Endometrial microvascular endothelial cells (primary cell): ENCODE data around the gene CCDC136. TPM values are rescaled to one million over a fixed set of nuclear protein-coding genes. Genes with fewer than 3 reads are reported as not detected.

ENCODE experiments used
- in situ Hi-C: cut with HindIII; loops from 2 replicates; pipeline ENCODE4 v1.10.0; 2017; ENCODE audit warnings: low sequenced_read_pairs, low pct_unique_long_range_greater_than_20kb; ENCODE audit errors: inconsistent ontology term
- total RNA-seq: library from RNA; depleted of rRNA; stranded (reverse); fragments of >200 nt; gene quantifications from one replicate; pipeline ENCODE4 v1.2.3, GENCODE V29; 2015; ENCODE audit errors: inconsistent ontology term

Gene CCDC136
- total RNA-seq, 1 donor from 2014 or later = 0.28 TPM

- in situ Hi-C loops = no loop called here
These were observed 16.8 kb upstream of the CCDC136 start for GRCh38 chr7:128774921-128775320.

- in situ Hi-C loops = no loop called here
These were observed 15.9 kb upstream of the CCDC136 start, which contains the start of gene OPN1SW for GRCh38 chr7:128775744-128776474. OPN1SW (minus strand) TSS chr7:128775794; CDS start chr7:128775781, 13 bp downstream.

DNA sequence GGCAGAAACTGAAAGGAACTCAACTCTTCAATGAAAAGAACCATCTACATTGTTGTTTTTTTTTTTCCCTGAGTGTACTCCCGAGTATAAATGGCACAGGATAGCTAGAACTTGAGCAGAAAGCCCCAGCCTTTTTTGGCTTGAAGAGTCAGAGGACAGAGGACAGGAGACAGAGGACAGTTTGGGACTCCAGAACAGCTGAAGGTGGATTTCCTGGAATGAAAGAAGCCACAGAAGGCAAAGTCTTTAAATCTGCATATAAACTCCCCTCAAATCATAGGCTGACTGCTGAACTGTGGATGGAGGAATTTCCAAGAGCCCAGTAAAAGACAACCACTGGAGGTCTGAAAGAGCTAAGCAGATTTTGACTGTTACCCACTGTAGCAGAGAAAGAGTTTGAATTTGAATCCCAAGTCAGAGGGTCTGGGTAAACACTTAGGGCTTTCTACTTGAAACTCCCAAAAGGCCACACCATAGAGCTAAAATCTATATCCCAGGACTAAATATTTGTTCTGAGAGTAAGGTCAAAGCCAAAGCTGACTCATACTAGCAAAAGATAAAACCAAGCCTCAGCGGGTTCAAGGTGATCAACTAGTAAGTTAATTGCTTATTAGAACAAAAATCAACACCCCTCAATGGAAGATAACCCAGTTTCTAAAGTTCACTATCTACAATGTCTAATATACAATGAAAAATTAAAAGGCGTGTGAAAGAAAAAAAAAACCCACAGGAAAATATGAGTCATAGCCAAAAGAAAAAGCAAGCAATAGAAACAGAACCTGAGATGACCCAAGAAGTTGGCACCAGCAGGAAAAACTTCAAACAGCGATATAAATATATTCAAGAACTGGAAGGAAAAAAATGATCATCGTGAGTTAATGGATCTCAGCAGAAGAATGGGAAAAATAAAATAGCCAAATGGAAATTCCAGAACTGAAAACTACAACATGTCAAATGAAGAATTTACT is 14.3 kb upstream of the CCDC136 start:
- in situ Hi-C loops = no loop called here

DNA sequence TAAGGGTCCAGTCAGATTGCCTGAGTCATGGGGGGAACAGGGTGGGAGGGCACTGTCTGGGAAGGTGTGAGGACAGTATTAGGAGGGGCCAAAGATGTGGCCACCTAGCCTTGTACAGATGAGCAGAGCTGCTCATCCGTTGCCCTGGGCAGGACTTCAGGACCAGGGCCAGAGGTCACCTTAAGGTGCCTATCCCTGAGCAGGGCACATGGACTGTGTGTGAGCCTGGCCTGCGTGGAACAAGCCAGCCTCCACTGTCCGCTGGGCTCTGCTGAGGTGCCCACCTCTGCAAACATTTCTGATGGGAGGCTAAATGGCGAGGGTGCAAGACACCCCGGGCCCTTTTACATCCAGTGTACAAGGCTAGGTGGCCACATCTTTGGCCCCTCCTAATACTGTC is 12.8 kb upstream of the CCDC136 start:
- in situ Hi-C loops = no loop called here

DNA sequence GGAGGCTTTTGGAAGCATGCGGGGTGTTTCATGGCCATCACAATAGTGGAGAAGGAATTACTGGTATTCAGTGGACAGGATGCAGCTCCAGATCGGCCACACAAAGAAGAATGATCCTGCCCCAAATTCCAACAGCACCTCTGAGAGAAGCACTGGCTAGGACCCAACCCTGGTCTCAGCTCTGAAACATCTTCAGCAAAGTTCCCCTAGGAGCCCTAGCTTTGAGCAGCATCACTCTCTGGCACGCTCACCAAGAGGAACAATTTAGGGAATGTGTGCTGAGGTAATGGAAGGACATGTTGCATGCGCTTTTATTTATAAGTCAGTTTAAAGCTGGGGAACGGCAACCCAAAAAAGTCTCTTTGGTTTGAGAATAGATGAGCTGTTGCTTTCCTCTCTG is 10.6 kb upstream of the CCDC136 start:
- in situ Hi-C loops = no loop called here

DNA sequence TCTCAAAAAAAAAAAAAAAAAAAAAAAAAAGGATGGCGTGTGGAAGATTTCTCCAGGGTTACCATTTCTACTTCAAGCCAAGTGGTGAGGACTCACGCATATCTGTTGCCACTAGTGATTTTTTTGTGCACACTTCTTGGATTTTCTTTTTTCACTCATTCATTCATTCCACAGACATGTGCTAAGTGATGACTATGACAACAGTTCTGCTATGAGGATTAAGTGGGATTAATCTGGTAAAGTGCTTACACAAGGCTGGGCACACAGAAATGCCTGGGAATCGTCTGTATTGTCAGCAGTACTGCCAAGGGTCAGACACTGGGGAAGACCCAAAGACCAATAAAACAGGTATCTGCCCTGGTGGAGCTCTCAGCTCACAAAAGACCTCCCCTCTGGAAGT is 9.9 kb upstream of the CCDC136 start:
- in situ Hi-C loops = no loop called here

DNA sequence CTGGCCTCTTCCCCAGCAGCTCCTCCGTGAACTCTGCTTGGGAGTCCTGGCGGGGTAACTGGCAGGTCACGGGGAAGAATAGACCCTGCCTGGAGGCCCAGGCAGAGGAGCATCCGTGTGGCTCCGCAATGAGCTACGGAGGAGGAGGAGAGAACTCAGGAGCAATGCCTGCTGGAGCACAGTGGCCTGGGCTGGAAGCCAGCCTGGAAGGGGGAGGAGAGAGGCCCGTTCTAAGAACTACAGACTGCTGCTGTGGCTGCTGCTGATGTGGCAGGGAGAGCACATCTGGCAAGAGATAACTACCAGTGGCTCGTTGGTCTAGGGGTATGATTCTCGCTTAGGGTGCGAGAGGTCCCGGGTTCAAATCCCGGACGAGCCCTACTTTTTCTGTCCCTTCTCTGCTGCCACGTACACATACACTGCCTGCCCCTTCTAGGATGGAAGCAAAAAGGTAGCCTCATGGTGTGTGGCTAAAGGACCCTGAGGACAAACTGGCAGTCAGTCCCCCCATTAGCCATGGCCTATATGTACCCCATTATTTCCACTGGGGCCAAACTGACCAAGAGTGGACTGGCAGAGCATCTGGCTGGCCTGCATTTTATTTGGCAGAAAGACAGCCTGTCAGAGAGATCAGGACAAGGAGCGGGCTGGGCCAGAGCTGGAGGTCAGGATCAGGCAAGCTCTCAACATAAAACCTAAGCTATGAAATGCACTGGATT is 8.5 kb upstream of the CCDC136 start:
- in situ Hi-C loops = no loop called here

DNA sequence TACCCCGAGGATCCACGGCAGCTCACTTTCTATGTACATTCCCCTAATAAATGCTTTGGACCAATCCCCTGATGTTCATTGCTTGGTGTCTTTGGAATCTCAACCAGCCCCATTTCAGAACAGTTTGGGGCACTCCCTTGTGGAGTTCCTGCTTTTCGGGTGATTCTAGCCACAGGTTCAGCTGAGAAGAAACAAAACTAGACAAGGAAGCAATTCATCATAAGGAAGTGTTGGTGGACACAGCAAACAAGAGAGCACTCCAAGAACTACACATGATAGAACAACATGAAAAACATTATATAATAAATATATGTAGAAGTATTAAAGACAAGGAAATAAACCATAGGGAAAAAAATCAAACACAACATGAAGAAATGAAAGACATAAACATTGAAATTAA is 6.0 kb upstream of the CCDC136 start:
- in situ Hi-C loops = no loop called here

- in situ Hi-C loops = no loop called here
These were observed 3.0 kb upstream of the CCDC136 start for GRCh38 chr7:128788446-128789412.

DNA sequence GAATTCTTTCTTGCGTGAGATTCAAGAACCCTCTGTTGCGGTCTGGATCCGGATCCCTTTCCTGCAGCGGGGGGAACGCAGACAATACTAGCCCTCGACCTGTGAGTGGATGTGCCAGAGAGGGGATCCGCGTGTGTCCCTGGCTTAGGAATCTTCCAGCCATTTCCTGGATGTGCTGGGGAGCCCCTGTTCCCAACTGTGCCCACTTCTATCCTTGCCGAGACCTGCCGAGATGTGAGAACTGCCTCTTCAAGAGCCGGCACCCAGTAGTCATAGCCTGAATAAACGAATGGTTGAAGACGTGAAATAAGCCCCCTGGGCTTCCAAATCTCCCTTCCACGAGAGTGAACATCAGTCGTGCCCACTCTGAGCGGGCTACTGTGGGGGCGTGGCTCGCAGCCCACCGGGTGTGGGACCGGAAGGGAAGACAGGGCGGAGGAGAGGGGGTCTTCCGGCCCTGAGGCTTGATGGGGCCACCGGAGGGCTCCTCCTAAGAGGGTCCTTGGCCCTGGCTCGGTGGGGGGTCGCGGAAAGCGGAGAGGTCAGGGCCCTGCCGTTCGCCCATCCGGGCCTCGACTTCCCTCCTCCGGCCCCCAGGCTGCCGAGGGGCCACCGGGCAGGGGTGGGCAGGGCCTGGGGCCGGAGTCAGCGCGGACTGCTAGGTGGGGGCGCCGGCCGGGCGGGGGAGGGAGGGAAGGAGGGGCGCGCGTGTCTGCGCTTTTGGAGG is 1.3 kb upstream of the CCDC136 start:
- in situ Hi-C loops = no loop called here

DNA sequence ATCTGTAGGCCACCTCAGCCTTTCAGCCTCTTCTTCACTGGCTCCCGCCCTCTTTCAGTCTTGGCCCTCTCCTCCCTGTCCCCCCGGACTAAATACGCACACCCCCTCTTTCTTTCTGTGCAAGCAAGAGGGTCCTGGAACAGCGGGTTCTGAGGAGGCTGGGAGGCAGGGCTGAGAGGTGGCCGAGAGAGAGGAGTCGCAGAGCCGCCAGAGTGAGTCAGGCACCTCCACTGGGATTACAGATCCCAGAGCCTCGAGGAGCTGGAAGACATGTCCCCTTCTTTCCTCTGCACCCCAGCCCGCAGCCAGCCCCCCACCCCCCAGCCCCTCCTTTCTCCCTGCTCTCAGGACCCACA is 182 bp downstream of the CCDC136 start:
- in situ Hi-C loops = no loop called here

DNA sequence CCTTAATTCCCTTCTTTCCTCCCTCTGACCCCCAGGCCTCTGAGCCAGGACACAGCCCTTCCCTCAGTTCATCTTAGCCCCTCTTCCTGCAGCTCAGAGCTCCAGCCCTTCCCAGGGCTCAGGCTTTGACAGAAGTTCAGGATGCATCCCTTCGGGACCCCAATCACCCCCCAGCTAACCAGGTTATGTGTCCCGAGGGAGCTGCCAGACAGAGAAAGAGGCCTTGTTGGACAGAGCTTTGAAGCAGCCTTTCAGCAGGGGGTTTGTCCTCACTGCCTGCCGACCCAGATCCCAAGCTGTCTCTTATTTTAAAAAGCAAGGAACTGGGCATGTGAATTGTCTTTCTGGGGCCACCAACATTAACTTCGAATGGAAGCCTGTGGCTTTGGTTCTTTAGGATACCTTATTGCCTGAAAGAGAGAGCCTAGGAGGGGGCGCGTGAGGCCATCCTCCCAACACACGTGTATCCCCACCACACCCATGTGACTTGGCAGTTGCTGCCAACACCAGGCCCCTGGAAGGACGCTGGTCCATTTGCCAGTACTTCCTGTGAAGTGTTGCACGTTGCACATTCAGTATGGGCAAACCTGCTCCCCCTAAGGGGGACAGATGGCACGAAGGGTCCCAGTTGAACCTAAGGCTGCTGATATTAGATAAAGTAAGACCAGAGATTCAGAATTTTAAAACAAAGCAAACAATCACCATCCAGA is 858 bp downstream of the CCDC136 start:
- in situ Hi-C loops = no loop called here

GRCh38 chr7:128793181-128793547 is 1.4 kb downstream of the CCDC136 start:
- in situ Hi-C loops = no loop called here

DNA sequence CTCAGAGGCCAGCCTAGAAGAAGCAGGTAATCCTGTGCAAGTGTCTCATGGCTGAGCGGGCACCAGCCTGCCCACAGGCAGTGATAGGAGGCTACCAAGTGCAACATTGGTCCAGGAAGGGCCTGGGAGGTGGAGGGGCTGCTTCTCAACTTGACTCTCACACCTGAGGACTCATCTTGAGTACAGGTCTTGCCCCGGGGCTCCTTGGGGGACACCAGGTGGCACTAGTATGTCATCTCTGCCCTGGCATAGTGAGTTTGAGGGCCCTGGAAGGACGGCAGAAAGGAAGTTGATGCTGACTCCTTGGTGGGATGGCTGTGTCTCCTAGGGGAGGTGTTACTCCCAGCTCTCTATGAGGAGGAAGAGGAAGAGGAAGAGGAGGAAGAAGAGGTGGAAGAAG is 2.3 kb downstream of the CCDC136 start:
- in situ Hi-C loops = no loop called here

- in situ Hi-C loops = no loop called here
These were observed 2.7 kb downstream of the CCDC136 start for GRCh38 chr7:128794436-128794835.

DNA sequence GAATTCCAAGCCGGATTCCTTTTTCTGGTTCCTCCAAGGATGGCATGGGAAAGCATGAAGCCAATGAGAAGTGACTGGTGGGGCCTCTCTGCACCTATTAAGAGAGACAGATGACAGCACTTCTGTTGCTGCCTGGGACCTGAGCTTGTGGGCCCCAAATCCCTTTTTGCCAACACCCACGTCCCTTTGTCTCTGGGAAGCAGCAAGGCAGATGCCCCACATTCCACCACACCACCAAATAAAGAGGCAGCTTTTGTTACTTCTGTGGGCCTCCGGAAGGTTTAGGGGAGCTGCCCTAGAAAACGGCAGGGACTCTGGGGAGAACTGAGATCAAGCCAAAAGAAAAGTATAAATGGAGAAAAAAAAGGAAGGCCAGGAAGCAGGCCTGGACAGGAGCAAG is 3.4 kb downstream of the CCDC136 start:
- in situ Hi-C loops = no loop called here

- in situ Hi-C loops = no loop called here
These were observed 4.6 kb downstream of the CCDC136 start for GRCh38 chr7:128796327-128796726.
